Measurements from ENCODE around the gene PARK7. TPM values are rescaled to one million over a fixed set of nuclear protein-coding genes. Genes with fewer than 3 reads are reported as not detected.

Gene PARK7
- total RNA-seq, 2 experiments from 2014 or later = 138 to 306 TPM

DNA sequence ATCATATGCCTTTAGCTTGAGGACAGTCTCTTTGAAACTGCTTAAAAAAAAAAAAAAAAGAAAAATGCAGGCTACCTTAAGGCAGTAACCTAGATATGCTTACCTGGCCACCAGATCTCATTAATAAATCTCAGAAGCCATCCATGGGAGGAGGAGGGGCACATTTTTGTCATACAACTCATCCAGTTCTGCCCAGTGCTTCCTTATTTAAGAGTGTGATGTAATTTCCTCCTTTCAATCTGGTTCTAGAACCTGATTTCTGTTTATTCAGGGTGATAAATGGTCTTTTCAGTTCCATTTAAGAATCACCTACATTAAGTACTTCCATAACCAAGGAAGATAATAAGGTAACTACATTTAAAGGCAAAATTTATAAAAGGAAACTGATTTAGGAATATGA lies 58.5 kb downstream of the PARK7 start:
- POLR2A ChIA-PET = interaction anchor here (0.7 kb wide), 1 partner anchor 13 kb away, joined by 3 read pairs; no protein-coding TSS in a partner anchor
- intact Hi-C loops (cut with micrococcal nuclease; ENCODE audit: unreplicated experiment) = no loop called here
- no peaks in the 10 kb centered on the region for H3K36me3 ChIP-seq (ENCODE audit: insufficient read depth, low read length)
- BruUV-seq (replicated peaks) = no TSS peak
- H3K4me3 ChIP-seq (ENCODE audit: low read depth, low read length, poor library complexity, severe bottlenecking) = no peak overlapping the region
- no peak for TF ChIP-seq EZH2phosphoT487 (IDR thresholded peaks at IDR 0.05; ENCODE audit: borderline replicate concordance, low read depth, low read length)
- TF ChIP-seq, protein P1, sequence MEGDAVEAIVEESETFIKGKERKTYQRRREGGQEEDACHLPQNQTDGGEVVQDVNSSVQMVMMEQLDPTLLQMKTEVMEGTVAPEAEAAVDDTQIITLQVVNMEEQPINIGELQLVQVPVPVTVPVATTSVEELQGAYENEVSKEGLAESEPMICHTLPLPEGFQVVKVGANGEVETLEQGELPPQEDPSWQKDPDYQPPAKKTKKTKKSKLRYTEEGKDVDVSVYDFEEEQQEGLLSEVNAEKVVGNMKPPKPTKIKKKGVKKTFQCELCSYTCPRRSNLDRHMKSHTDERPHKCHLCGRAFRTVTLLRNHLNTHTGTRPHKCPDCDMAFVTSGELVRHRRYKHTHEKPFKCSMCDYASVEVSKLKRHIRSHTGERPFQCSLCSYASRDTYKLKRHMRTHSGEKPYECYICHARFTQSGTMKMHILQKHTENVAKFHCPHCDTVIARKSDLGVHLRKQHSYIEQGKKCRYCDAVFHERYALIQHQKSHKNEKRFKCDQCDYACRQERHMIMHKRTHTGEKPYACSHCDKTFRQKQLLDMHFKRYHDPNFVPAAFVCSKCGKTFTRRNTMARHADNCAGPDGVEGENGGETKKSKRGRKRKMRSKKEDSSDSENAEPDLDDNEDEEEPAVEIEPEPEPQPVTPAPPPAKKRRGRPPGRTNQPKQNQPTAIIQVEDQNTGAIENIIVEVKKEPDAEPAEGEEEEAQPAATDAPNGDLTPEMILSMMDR (conservative IDR thresholded peaks at IDR 0.05; ENCODE audit: low read length) = no peak
- H2AFZ ChIP-seq (ENCODE audit: low read length) = no peak overlapping the region
- no peak for DNase-seq (ENCODE audit: low spot score)
- H3K79me2 ChIP-seq (ENCODE audit: insufficient read depth, low read depth, low read length) = no peaks in the 10 kb centered on the region
- CTCF ChIA-PET (ENCODE audit: unreplicated experiment) = no interaction called here
- H3K4me2 ChIP-seq (ENCODE audit: low read length) = no peak overlapping the region
- no peaks in the 10 kb centered on the region for H3K9me2 ChIP-seq (ENCODE audit: insufficient read depth, low read length)
- no peaks in the 10 kb centered on the region for H3K9me3 ChIP-seq (ENCODE audit: low read length)
- no peaks in the 10 kb centered on the region for H4K20me1 ChIP-seq (ENCODE audit: insufficient read depth, low read length)
- no peak overlapping the region for H3K27ac ChIP-seq (ENCODE audit: low read depth, low read length, poor library complexity, severe bottlenecking)
- H3K4me1 ChIP-seq (ENCODE audit: insufficient read depth, low read length, poor library complexity, severe bottlenecking) = no peaks in the 10 kb centered on the region

DNA sequence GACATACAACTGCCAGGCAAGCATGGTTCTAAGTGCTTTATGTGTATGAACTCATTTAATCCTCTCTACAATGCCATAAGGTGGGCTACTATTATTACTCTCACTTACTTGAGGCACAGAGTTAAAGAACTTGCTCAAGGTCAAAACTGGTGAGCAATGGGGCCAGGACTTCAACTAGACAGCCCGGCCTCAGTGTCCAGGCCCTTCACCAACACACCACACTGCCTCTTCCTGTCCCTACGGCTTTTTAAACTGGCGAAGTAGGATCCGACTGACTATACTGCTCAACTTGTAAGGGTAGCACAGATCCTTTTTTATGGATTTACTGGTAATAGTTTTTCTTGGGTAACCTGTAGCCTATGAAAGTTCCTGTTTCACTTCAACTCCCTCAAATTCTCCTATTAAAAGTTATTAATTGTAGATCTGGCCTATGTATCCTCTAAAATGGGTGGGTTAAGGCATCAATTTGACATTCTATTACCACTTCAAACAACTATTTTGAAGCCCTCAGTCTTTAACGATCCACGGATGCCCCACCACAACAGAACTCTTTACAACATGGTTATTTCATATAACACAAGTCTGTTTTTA lies 60.3 kb downstream of the PARK7 start:
- BruUV-seq (replicated peaks) = no TSS peak
- Histone ChIP-seq H3K4me2 (ENCODE audit: low read length) (no peak overlapping the region), H3K79me2 (ENCODE audit: insufficient read depth, low read depth, low read length) (no peaks in the 10 kb centered on the region), H2AFZ (ENCODE audit: low read length) (no peak overlapping the region), H3K9me2 (ENCODE audit: insufficient read depth, low read length) (no peaks in the 10 kb centered on the region), H3K4me3 (ENCODE audit: low read depth, low read length, poor library complexity, severe bottlenecking) (no peak overlapping the region), H4K20me1 (ENCODE audit: insufficient read depth, low read length) (no peaks in the 10 kb centered on the region), H3K27ac (ENCODE audit: low read depth, low read length, poor library complexity, severe bottlenecking) (no peak overlapping the region), H3K36me3 (ENCODE audit: insufficient read depth, low read length) (no peaks in the 10 kb centered on the region), H3K4me1 (ENCODE audit: insufficient read depth, low read length, poor library complexity, severe bottlenecking) (no peaks in the 10 kb centered on the region), H3K9me3 (ENCODE audit: low read length) (no peaks in the 10 kb centered on the region)
- intact Hi-C loops (cut with micrococcal nuclease; ENCODE audit: unreplicated experiment) = no loop called here
- ChIA-PET POLR2A (no interaction called here), CTCF (ENCODE audit: unreplicated experiment) (no interaction called here)
- TF ChIP-seq, protein P1 (conservative IDR thresholded peaks at IDR 0.05; ENCODE audit: low read length) = no peak
- no peak for TF ChIP-seq EZH2phosphoT487 (IDR thresholded peaks at IDR 0.05; ENCODE audit: borderline replicate concordance, low read depth, low read length)
- no peak for DNase-seq (ENCODE audit: low spot score)

GRCh38 chr1:8022395-8023286 lies 61.1 kb downstream of the PARK7 start:
- no peaks in the 10 kb centered on the region for H3K36me3 ChIP-seq (ENCODE audit: insufficient read depth, low read length)
- ChIA-PET CTCF (ENCODE audit: unreplicated experiment) (no interaction called here), POLR2A (no interaction called here)
- no peaks in the 10 kb centered on the region for H3K9me3 ChIP-seq (ENCODE audit: low read length)
- DNase-seq (ENCODE audit: low spot score) = no peak
- no peaks in the 10 kb centered on the region for H4K20me1 ChIP-seq (ENCODE audit: insufficient read depth, low read length)
- H3K9me2 ChIP-seq (ENCODE audit: insufficient read depth, low read length) = no peaks in the 10 kb centered on the region
- TF ChIP-seq EZH2phosphoT487 (IDR thresholded peaks at IDR 0.05; ENCODE audit: borderline replicate concordance, low read depth, low read length) = no peak
- TF ChIP-seq, protein P1 (conservative IDR thresholded peaks at IDR 0.05; ENCODE audit: low read length) = no peak
- no peaks in the 10 kb centered on the region for H3K4me1 ChIP-seq (ENCODE audit: insufficient read depth, low read length, poor library complexity, severe bottlenecking)
- H3K4me3 ChIP-seq (ENCODE audit: low read depth, low read length, poor library complexity, severe bottlenecking) = no peak overlapping the region
- no peak overlapping the region for H3K4me2 ChIP-seq (ENCODE audit: low read length)
- no peak overlapping the region for H2AFZ ChIP-seq (ENCODE audit: low read length)
- no TSS peak for BruUV-seq (replicated peaks)
- no peak overlapping the region for H3K27ac ChIP-seq (ENCODE audit: low read depth, low read length, poor library complexity, severe bottlenecking)
- no peaks in the 10 kb centered on the region for H3K79me2 ChIP-seq (ENCODE audit: insufficient read depth, low read depth, low read length)
- intact Hi-C loops (cut with micrococcal nuclease; ENCODE audit: unreplicated experiment) = no loop called here
